Left ventricle myocardium inferior (tissue), 1 donor: Measurements from ENCODE around the gene TMEM232. TPM values are rescaled to one million over a fixed set of nuclear protein-coding genes. Genes with fewer than 3 reads are reported as not detected.

ENCODE experiments used
- DNase-seq: peaks from one replicate; pipeline ENCODE4 v3.0.0-alpha.2; 2020
- H3K27ac ChIP-seq: fragments of 200-600 bp; replicated peaks from 2 replicates; pipeline ENCODE4 v1.8.0; 2021
- H3K27me3 ChIP-seq: fragments of 200-600 bp; 2 replicates; pipeline ENCODE4 v1.8.0; 2021; ENCODE audit warnings: low read depth
- H3K36me3 ChIP-seq: fragments of 200-600 bp; 2 replicates; pipeline ENCODE4 v1.8.0; 2021
- H3K4me1 ChIP-seq: fragments of 200-600 bp; 2 replicates; pipeline ENCODE4 v1.8.0; 2021
- H3K4me3 ChIP-seq: fragments of 200-600 bp; 2 replicates; pipeline ENCODE4 v1.8.0; 2021; ENCODE audit warnings: mild to moderate bottlenecking, moderate library complexity
- H3K9me3 ChIP-seq: fragments of 200-600 bp; replicated peaks from 2 replicates; pipeline ENCODE4 v1.8.0; 2021
- CTCF ChIP-seq: fragments of 200-600 bp; IDR thresholded peaks from 2 replicates; pipeline ENCODE4 v1.8.0; 2021; ENCODE audit warnings: antibody characterized with exemption, mild to moderate bottlenecking, borderline replicate concordance
- intact Hi-C: fragments of 100-400 bp; cut with micrococcal nuclease; formaldehyde crosslinking; loops from one replicate; pipeline ENCODE4 v1.11.0; 2022
- total RNA-seq: library from RNA; stranded (reverse); fragmentation: NEBNext Ultra II Directional; extraction: Animal tissue kit (Norgen Biotek cat#: 25700); gene quantifications from one replicate; pipeline ENCODE4 v1.2.1, GENCODE V29; 2021
- donor health status: DM: no; HTN: yes; CAD: no; lungs with severe emphysema.

Gene TMEM232
- total RNA-seq, 1 donor from 2014 or later = 3.6 TPM

- H3K27ac ChIP-seq = peak overlapping the region; percentile 36
- peak overlapping the region; percentile 62 for H3K4me3 ChIP-seq
- H3K36me3 ChIP-seq = no peaks in the 10 kb centered on the region
- no peak for DNase-seq
- peak; percentile 25 for TF ChIP-seq CTCF
- no peaks in the 10 kb centered on the region for H3K27me3 ChIP-seq
- intact Hi-C loops = no loop called here
- no peaks in the 10 kb centered on the region for H3K9me3 ChIP-seq
- H3K4me1 ChIP-seq = peaks cover 10% of the 10 kb centered on the region
These were observed 499 bp upstream of the TMEM232 start for GRCh38 chr5:110727025-110727314.

- DNase-seq = no peak
- no peaks in the 10 kb centered on the region for H3K27me3 ChIP-seq
- no peak overlapping the region for H3K27ac ChIP-seq
- TF ChIP-seq CTCF = no peak
- intact Hi-C loops = no loop called here
- H3K4me1 ChIP-seq = peaks cover 3% of the 10 kb centered on the region
- H3K9me3 ChIP-seq = no peaks in the 10 kb centered on the region
- H3K4me3 ChIP-seq = no peak overlapping the region
- H3K36me3 ChIP-seq = no peaks in the 10 kb centered on the region
These were observed 8.2 kb downstream of the TMEM232 start for GRCh38 chr5:110718311-110718710.

- intact Hi-C loops = no loop called here
- no peak overlapping the region for H3K4me3 ChIP-seq
- no peaks in the 10 kb centered on the region for H3K27me3 ChIP-seq
- no peaks in the 10 kb centered on the region for H3K36me3 ChIP-seq
- no peak for DNase-seq
- H3K4me1 ChIP-seq = peaks cover 3% of the 10 kb centered on the region
- no peak for TF ChIP-seq CTCF
- no peak overlapping the region for H3K27ac ChIP-seq
- H3K9me3 ChIP-seq = no peaks in the 10 kb centered on the region
These were observed 9.9 kb downstream of the TMEM232 start for GRCh38 chr5:110716247-110717245.

- H3K27ac ChIP-seq = no peak overlapping the region
- H3K9me3 ChIP-seq = no peaks in the 10 kb centered on the region
- no peaks in the 10 kb centered on the region for H3K27me3 ChIP-seq
- TF ChIP-seq CTCF = no peak
- DNase-seq = no peak
- H3K4me3 ChIP-seq = no peak overlapping the region
- no peaks in the 10 kb centered on the region for H3K4me1 ChIP-seq
- no peaks in the 10 kb centered on the region for H3K36me3 ChIP-seq
- intact Hi-C loops = no loop called here
These were observed 19.1 kb downstream of the TMEM232 start for GRCh38 chr5:110707260-110707844.

GRCh38 chr5:110705349-110705748, 21.1 kb downstream of the TMEM232 start:
- no peak overlapping the region for H3K27ac ChIP-seq
- no peaks in the 10 kb centered on the region for H3K9me3 ChIP-seq
- H3K27me3 ChIP-seq = no peaks in the 10 kb centered on the region
- no peak for TF ChIP-seq CTCF
- DNase-seq = no peak
- H3K36me3 ChIP-seq = no peaks in the 10 kb centered on the region
- no peaks in the 10 kb centered on the region for H3K4me1 ChIP-seq
- intact Hi-C loops = no loop called here
- H3K4me3 ChIP-seq = no peak overlapping the region
